ENCODE measurements around the gene ERBB3. TPM values are rescaled to one million over a fixed set of nuclear protein-coding genes. Genes with fewer than 3 reads are reported as not detected.

Gene ERBB3
- total and polyA plus RNA-seq, 2 of the 8 experiments (the other 6 are each of a cell fraction or from before 2014, with no cell fraction given), result 33.9 to 52.4 TPM

DNA sequence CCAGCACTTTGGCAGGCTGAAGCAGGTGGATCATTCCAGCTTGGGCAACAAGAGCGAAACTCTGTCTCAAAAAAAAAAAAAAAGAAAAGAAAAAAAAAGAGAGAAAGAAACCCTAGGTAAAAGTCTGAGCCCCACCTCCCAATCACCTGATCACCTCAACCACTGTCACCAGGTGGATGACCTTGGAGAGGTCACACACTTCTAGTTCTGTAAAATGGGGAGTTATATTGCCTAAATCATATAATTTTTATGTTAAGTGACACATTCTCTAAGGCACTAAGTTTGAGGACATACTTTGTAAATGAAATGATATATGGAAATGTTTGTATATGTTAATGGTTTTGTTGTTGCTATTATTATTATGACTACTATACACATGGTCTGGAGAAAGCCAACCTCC, 1.5 kb upstream of the ERBB3 start:
- FAIRE-seq (no peak), DNase-seq (ENCODE audit: low read depth in 1 of 2, low spot score in 2 of 2) (no peak)
- no peak overlapping the region for H2BK5ac ChIP-seq (ENCODE audit: low read depth, low read length)
- peaks cover 2 to 6% of the 10 kb centered on the region in 2 experiments for H4K20me1 ChIP-seq (replicated peaks in 1 of 2; ENCODE audit: control insufficient read depth in 1 of 2, insufficient read depth in 2 of 2, low read length in 2 of 2)
- H3K4me2 ChIP-seq (ENCODE audit: insufficient read depth in 1 of 2, low read depth in 2 of 2, low read length in 2 of 2), result peak overlapping the region; percentile 62 to 97
- no peak overlapping the region for H2BK15ac ChIP-seq (ENCODE audit: low read length)
- no peak overlapping the region for H3K27ac ChIP-seq (ENCODE audit: low read depth, low read length)
- H2BK12ac ChIP-seq (ENCODE audit: low read depth, low read length), result no peak overlapping the region
- H3K23me2 ChIP-seq (ENCODE audit: low read depth, low read length), result peaks cover 7% of the 10 kb centered on the region; the same call in 1 of the 2 replicates
- H2BK20ac ChIP-seq (ENCODE audit: low read length), result no peak overlapping the region
- no peak overlapping the region for H4K8ac ChIP-seq (ENCODE audit: extremely low read depth, insufficient read depth, low read length)
- peaks cover 0 to 23% of the 10 kb centered on the region in 2 experiments; a peak in 2 of 4 replicates for H3K79me2 ChIP-seq (ENCODE audit: control insufficient read depth in 1 of 2, insufficient read depth in 2 of 2, low read length in 2 of 2)
- no peaks in the 10 kb centered on the region for H3K27me3 ChIP-seq (replicated peaks in 1 of 4; ENCODE audit: control insufficient read depth in 3 of 4, extremely low read depth in 1 of 4, insufficient read depth in 3 of 4, low read length in 3 of 4)
- H2AK5ac ChIP-seq (ENCODE audit: low read depth, low read length), result no peak overlapping the region
- H4K91ac ChIP-seq (replicated peaks; ENCODE audit: insufficient read length, low read length), result no peak overlapping the region
- H3K4me3 ChIP-seq (ENCODE audit: extremely low read depth in 1 of 4, insufficient read depth in 2 of 4, low read depth in 3 of 4, low read length in 4 of 4), result peak overlapping the region in 2 of 4 experiments; percentile 74 to 89; a peak in 4 of 8 replicates
- H3K9me3 ChIP-seq (ENCODE audit: insufficient read depth in 2 of 2, low read depth in 1 of 2, low read length in 1 of 2), result no peaks in the 10 kb centered on the region; a peak in 1 of 4 replicates
- CTCF ChIA-PET (ENCODE audit: partially characterized antibody), result interaction anchor here (0.6 to 1.7 kb wide), 10 partner anchors 10 to 361 kb away, joined by 3 to 6 read pairs (median 4); partner anchors contain the start of gene PA2G4
- no peak overlapping the region for H3K56ac ChIP-seq (replicated peaks; ENCODE audit: insufficient read length, low read depth, low read length)
- peaks cover 6% of the 10 kb centered on the region; the same call in 1 of the 2 replicates for H3K79me1 ChIP-seq (ENCODE audit: low read depth, low read length)
- no peak overlapping the region for H4K5ac ChIP-seq (ENCODE audit: insufficient read length, low read depth, low read length)
- H3K4me1 ChIP-seq (replicated peaks in 1 of 4; ENCODE audit: control insufficient read depth in 3 of 4, insufficient read depth in 4 of 4, low read length in 3 of 4), result peaks cover 3 to 17% (median 11%) of the 10 kb centered on the region in 4 experiments
- H3K23ac ChIP-seq (ENCODE audit: insufficient read length), result no peak overlapping the region
- H3K14ac ChIP-seq (ENCODE audit: insufficient read length), result no peak overlapping the region
- no peak overlapping the region for H3K18ac ChIP-seq (ENCODE audit: extremely low read depth, low read length)
- no peak overlapping the region for H2BK120ac ChIP-seq (replicated peaks; ENCODE audit: low read depth, low read length)
- WGBS, 2 experiments (ENCODE audit: extremely low coverage in 1 of 2, insufficient coverage in 1 of 2, insufficient read length in 1 of 2, insufficient replicate concordance in 2 of 2, low coverage in 1 of 2, low lambda C conversion rate in 2 of 2, missing lambda C conversion rate in 1 of 2), result 80% methylated on average over 1 of the region's 1 CpG; no CpG with 5 or more reads in 1 of the 2 experiments
- H3K36me3 ChIP-seq (ENCODE audit: control insufficient read depth in 2 of 4, insufficient read depth in 4 of 4, low read length in 3 of 4), result no peaks in the 10 kb centered on the region; a peak in 1 of 8 replicates
- H2AFZ ChIP-seq (ENCODE audit: low read length), result 0 out of 2 replicates have a peak overlapping the region, but pooled peaks have one; percentile 36
- POLR2A ChIA-PET (ENCODE audit: partially characterized antibody), result interaction anchor here (1.2 to 8.9 kb wide), 15 partner anchors 12 to 340 kb away, joined by 3 to 112 read pairs (median 6); partner anchors contain the start of genes ESYT1, MYL6, PA2G4 and RPL41
- H3K4ac ChIP-seq (replicated peaks; ENCODE audit: insufficient read length, low read depth, low read length), result no peak overlapping the region
- H3K9ac ChIP-seq (replicated peaks in 1 of 4; ENCODE audit: extremely low read depth in 1 of 4, low read depth in 3 of 4, low read length in 3 of 4), result no peak overlapping the region
- no peak for TF ChIP-seq SUZ12 (IDR thresholded peaks at IDR 0.05; ENCODE audit: low read length)
- no peak for TF ChIP-seq YY1 (IDR thresholded peaks at IDR 0.05; ENCODE audit: low read depth, low read length)
- TF ChIP-seq, protein P1, sequence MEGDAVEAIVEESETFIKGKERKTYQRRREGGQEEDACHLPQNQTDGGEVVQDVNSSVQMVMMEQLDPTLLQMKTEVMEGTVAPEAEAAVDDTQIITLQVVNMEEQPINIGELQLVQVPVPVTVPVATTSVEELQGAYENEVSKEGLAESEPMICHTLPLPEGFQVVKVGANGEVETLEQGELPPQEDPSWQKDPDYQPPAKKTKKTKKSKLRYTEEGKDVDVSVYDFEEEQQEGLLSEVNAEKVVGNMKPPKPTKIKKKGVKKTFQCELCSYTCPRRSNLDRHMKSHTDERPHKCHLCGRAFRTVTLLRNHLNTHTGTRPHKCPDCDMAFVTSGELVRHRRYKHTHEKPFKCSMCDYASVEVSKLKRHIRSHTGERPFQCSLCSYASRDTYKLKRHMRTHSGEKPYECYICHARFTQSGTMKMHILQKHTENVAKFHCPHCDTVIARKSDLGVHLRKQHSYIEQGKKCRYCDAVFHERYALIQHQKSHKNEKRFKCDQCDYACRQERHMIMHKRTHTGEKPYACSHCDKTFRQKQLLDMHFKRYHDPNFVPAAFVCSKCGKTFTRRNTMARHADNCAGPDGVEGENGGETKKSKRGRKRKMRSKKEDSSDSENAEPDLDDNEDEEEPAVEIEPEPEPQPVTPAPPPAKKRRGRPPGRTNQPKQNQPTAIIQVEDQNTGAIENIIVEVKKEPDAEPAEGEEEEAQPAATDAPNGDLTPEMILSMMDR (IDR thresholded peaks at IDR 0.05; ENCODE audit: control extremely low read depth in 1 of 3, insufficient read depth in 1 of 3, low read depth in 1 of 3, low read length in 3 of 3), result no peak
- TF ChIP-seq SP4 (IDR thresholded peaks at IDR 0.05; ENCODE audit: low read length), result no peak
- TF ChIP-seq ZNF274 (IDR thresholded peaks at IDR 0.05; ENCODE audit: borderline replicate concordance, extremely low read depth, low read length), result no peak
- no peak for TF ChIP-seq NRF1 (IDR thresholded peaks at IDR 0.05; ENCODE audit: low read depth, low read length)
- no peak for TF ChIP-seq CEBPB (IDR thresholded peaks at IDR 0.05; ENCODE audit: low read depth, low read length)
- no peak for TF ChIP-seq RNF2 (IDR thresholded peaks at IDR 0.05; ENCODE audit: borderline replicate concordance, low read depth, low read length, missing control alignments, poor library complexity, severe bottlenecking)
- TF ChIP-seq RBBP5 (IDR thresholded peaks at IDR 0.05; ENCODE audit: borderline replicate concordance, low read depth, low read length), result no peak
- no peak for TF ChIP-seq RFX5 (IDR thresholded peaks at IDR 0.05; ENCODE audit: borderline replicate concordance, low read depth, low read length)
- TF ChIP-seq HDAC6 (IDR thresholded peaks at IDR 0.05; ENCODE audit: low read depth, low read length), result no peak

Measured in H1 (cell line).